Ishikawa (cell line): ENCODE data around the gene PPM1L.

Experiments used
- CEBPB ChIP-seq: IDR thresholded peaks from 2 replicates; pipeline ENCODE4 v1.6.1; 2012
- CREB1 ChIP-seq: IDR thresholded peaks from 2 replicates; pipeline ENCODE4 v1.6.1; 2012; ENCODE audit warnings: low read depth
- EGR1 ChIP-seq: IDR thresholded peaks from 2 replicates; pipeline ENCODE4 v1.6.1; 2012
- EP300 ChIP-seq: IDR thresholded peaks from 2 replicates; pipeline ENCODE4 v1.6.1; 2012; ENCODE audit warnings: borderline replicate concordance
- FOXM1 ChIP-seq: IDR thresholded peaks from 2 replicates; pipeline ENCODE4 v1.6.1; 2012; ENCODE audit warnings: low read depth, borderline replicate concordance
- NFIC ChIP-seq: IDR thresholded peaks from 2 replicates; pipeline ENCODE4 v1.6.1; 2012
- RAD21 ChIP-seq: IDR thresholded peaks from 2 replicates; pipeline ENCODE4 v1.6.1; 2012; ENCODE audit warnings: low read depth
- TAF1 ChIP-seq: IDR thresholded peaks from 2 replicates; pipeline ENCODE4 v1.6.1; 2012; ENCODE audit warnings: low read depth, mild to moderate bottlenecking
- TCF12 ChIP-seq: IDR thresholded peaks from 2 replicates; pipeline ENCODE4 v1.6.1; 2012; ENCODE audit warnings: low read depth
- TEAD4 ChIP-seq: IDR thresholded peaks from 2 replicates; pipeline ENCODE4 v1.6.1; 2012
- USF1 ChIP-seq: IDR thresholded peaks from 2 replicates; pipeline ENCODE4 v1.6.1; 2012
- YY1 ChIP-seq: IDR thresholded peaks from 2 replicates; pipeline ENCODE4 v1.6.1; 2012; ENCODE audit warnings: low read depth
- ZBTB7A ChIP-seq: IDR thresholded peaks from 2 replicates; pipeline ENCODE4 v1.6.1; 2012; ENCODE audit warnings: low read depth
- TF ChIP-seq, protein P1 (sequence below): IDR thresholded peaks from 2 replicates; pipeline ENCODE4 v1.6.1; 2012
- TF ChIP-seq, protein P2 (sequence below): IDR thresholded peaks from 2 replicates; pipeline ENCODE4 v1.6.1; 2012; ENCODE audit warnings: low read depth, mild to moderate bottlenecking

Gene PPM1L

DNA sequence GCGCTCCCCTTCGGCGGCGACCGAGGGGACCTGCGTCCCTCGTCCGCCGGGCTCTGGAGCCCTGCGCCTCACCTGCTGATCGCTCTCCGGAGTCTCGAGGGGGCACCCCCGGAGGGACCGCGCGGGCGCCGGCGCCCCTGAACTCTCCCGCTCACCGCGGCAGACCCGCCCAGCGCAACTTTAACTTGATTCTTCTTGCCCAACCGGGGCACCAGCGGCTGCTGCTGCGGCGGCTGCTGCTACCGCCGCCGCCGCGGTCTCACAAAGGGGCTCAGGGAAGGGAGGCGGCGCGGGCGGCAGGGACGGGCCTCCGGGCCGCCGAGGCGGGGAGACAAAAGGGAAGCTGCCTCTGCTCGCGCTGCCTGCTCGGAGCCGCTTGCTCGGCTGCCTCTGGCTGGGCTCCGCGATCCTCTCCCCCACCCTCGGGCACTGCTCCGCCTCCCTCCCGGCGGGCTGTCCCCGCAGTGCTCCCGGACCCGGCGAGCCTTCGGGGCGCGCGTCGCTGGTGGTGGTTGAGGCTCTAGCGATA is at the start of gene PPM1L:
Gene PPM1L, plus strand, starts transcription at position 456 of the 529 bp plus-strand sequence.
- TF ChIP-seq TAF1: 0 out of 2 replicates have a peak, but pooled peaks have one; percentile 39
- TF ChIP-seq, protein P1, sequence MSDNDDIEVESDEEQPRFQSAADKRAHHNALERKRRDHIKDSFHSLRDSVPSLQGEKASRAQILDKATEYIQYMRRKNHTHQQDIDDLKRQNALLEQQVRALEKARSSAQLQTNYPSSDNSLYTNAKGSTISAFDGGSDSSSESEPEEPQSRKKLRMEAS: peak; percentile 17; the same call in 1 of the 2 replicates
- TF ChIP-seq, protein P2, sequence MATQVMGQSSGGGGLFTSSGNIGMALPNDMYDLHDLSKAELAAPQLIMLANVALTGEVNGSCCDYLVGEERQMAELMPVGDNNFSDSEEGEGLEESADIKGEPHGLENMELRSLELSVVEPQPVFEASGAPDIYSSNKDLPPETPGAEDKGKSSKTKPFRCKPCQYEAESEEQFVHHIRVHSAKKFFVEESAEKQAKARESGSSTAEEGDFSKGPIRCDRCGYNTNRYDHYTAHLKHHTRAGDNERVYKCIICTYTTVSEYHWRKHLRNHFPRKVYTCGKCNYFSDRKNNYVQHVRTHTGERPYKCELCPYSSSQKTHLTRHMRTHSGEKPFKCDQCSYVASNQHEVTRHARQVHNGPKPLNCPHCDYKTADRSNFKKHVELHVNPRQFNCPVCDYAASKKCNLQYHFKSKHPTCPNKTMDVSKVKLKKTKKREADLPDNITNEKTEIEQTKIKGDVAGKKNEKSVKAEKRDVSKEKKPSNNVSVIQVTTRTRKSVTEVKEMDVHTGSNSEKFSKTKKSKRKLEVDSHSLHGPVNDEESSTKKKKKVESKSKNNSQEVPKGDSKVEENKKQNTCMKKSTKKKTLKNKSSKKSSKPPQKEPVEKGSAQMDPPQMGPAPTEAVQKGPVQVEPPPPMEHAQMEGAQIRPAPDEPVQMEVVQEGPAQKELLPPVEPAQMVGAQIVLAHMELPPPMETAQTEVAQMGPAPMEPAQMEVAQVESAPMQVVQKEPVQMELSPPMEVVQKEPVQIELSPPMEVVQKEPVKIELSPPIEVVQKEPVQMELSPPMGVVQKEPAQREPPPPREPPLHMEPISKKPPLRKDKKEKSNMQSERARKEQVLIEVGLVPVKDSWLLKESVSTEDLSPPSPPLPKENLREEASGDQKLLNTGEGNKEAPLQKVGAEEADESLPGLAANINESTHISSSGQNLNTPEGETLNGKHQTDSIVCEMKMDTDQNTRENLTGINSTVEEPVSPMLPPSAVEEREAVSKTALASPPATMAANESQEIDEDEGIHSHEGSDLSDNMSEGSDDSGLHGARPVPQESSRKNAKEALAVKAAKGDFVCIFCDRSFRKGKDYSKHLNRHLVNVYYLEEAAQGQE: no peak

- TF ChIP-seq NFIC (no peak), RAD21 (peak; percentile 71)
These were observed 48.7 kb upstream of the PPM1L start for GRCh38 chr3:160707187-160707794.

- TF ChIP-seq USF1 (no peak), EGR1 (no peak), ZBTB7A (no peak), RAD21 (no peak), YY1 (no peak), FOXM1 (no peak), TEAD4 (no peak), TCF12 (no peak), EP300 (no peak), CREB1 (no peak)
- TF ChIP-seq, protein P2: no peak
- TF ChIP-seq, protein P1: no peak
These were observed 46.4 kb upstream of the PPM1L start for GRCh38 chr3:160709477-160710182.

DNA sequence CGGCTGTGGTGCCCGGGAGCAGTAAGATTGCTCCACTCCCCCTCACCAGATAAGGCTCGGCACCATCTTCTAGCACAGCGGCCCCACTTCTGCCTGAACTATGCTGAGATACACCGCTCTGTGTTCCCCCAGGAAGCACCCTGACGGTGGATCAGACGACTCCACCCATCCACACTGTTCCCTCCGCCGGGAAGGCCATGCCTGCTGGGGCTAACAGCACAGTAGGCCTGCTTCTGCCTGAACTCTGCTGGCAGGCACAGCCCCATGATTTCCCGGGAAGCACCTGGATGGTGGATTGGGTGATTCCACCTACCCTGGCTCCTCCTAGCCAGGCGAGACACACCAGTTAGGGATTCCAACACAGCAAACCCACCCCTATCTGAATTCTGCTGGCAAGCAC is 36.3 kb upstream of the PPM1L start:
- TF ChIP-seq CEBPB: no peak
- TF ChIP-seq, protein P2: no peak

DNA sequence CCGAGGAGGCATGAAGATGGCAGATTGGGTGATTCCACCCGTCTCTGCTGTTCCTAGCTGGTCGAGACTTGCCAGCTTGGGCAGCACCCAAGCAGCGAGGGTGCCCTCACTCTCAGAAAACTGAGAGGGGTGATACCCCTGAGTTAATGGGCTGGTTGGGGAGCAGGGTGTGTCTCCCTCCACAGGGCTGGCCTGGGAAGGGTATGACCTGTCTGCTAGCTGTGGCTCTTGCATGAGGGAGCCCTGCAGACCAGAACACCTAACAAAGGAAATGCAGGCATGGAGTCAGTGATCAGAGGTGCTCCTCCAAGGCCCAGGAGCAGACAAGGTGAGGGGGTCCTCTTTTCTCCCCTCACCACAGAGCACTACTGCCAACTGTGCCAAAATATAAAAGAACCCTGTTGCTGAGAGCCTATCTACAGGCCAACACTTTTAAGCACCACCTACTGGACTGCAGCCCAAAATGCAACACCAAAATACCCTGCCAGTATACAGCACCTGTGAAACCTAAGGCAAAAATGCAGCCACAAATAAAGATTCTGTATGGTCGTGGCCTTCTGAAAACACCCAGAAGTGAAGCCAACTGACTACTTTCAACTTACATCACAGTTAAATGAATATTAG is 35.8 kb upstream of the PPM1L start:
- TF ChIP-seq CREB1 (no peak), TCF12 (no peak), TAF1 (no peak), FOXM1 (no peak), TEAD4 (no peak), NFIC (no peak), USF1 (no peak), ZBTB7A (no peak), RAD21 (no peak), YY1 (no peak), EP300 (no peak), CEBPB (no peak), EGR1 (no peak)
- TF ChIP-seq, protein P1: no peak
- TF ChIP-seq, protein P2: no peak
